SKM-1 treated with dmso at 0.1 percent for 144 hours (cell line): ENCODE data around the gene ENG.
A peak's percentile ranks its signal among the peaks of the same experiment; 100 is the strongest.
"Not testable (repeated sequence)": the region's sequence is repeated elsewhere in the genome, so short reads cannot be mapped to it uniquely, and the experiment has no call there.

Experiments used
- DNase-seq: peaks from one replicate; lab custom pipeline; 2025; ENCODE audit not compliant: unreplicated experiment; lab: John Stamatoyannopoulos, UW

The ENG gene

DNA sequence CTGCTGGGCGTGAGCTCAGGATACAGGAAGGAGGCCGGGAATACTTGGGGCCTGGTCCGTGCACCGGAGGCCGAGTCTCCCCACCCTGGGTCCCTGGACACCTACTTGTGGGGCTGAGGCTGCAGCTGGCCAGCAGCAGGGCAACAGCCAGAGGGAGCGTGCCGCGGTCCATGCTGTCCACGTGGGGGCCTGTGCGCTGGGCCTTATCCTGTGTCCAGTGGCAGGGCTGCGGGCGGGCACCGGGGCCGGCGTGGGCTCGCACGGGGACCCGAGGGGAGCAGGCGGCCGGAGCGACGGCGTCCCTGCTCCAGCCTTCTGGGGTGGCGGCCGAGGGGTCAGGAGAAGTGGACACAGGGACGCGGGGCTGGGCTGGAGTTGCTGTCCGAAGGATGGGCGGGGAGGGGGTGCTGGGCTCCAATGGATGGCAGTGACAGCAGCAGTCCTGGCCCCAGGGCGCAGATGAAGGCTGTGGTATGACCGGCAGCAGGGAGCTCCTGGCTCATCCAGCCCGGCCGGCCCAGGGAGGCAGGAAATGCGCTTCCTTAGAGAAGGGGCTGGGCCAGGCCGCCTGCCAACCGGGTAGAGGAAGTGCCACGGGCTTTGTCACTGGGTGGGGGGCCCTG, at the start of gene ENG:
Gene ENG, minus strand, starts transcription at position 475 of the 623 bp plus-strand sequence. Its CDS starts 303 bp downstream, at position 172.
- no peak for DNase-seq

DNA sequence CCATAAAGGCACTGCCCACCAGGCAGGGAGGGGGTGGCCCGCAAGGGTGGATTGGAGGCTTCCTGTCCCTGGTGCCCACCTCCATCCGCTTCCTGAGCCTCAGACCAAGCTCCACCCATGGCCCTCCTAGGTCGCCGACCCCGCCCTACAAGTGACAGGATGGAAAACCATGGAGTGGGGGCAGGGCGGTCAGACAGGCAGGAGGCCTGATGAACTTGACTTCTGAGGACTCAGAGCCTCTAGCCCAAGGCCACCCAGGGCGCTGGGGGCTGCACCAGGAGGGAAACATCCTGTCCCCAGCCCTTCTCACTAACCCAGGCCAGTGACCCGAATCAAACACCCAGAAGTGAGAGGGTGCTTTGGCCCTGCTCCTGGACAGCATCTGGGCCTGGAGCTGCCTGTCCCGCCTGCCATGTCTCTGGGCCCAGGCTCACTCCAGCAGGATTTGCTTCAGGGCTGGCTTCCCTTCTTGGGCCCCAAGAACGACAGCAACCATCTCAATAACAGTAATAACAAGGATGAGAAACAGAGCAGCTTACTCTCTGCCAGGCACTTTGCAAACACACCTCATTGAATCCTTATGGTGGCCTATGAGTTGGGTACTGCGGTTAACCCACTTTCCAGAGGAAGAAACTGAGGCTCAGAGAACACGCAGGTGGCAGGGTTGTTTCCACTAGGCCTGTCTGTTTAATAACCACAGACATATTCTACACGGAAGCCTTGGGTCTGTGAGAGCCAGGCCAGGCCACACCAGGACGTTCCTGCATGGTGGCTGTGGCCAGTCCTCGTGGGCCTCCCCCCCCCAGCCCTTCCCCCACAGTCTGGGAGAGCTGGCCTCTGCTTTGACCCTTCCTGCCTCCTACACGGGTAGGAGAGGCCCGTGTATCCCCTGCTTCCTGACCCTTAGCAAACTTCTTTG, 49.4 kb upstream of the ENG start:
- no peak for DNase-seq

DNA sequence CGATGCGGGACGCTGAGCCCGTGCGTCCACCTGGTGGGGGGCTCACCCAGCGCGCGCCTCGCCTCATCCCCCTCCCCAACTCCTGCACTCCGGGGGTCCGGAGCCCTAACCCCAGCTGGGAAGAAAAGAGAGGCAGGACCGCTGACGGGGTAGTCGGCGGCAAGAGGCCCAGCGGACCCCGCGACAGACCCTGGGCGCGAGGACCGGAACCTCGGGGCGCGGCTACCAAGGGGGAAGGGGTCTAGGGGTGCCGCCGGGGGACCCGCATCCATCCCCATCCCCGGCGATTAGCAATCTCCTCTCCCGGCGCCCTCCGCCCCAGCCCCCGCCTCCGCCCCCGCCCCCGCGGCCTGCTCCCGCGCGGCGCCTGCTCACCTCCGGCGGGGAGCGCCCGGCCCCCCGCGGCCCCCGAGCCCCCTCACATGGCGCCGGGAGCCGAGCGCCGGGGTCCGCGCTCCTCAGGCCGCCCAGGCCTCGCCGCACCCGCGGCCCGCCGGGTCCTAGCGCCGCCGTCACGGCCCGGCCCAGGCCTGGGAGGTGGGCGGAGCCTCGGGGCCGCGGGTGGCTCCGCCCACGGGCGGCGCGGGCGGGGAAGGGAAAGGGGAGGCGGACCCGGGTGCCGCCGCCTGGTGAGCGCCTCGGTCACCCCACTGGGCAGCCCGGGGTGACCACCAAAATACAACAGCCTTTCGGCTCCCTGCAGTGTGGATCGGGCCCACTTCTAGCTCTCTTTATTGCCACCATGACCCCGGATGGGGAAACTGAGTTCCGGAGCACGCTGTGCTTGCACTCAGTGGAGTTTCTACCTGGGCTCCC, 44.9 kb upstream of the ENG start, which contains the start of gene ST6GALNAC6:
Gene ST6GALNAC6, minus strand, starts transcription at position 476 of the 816 bp plus-strand sequence. CDS start 1,622 bp downstream, outside the sequence.
- DNase-seq: peak; percentile 71

DNA sequence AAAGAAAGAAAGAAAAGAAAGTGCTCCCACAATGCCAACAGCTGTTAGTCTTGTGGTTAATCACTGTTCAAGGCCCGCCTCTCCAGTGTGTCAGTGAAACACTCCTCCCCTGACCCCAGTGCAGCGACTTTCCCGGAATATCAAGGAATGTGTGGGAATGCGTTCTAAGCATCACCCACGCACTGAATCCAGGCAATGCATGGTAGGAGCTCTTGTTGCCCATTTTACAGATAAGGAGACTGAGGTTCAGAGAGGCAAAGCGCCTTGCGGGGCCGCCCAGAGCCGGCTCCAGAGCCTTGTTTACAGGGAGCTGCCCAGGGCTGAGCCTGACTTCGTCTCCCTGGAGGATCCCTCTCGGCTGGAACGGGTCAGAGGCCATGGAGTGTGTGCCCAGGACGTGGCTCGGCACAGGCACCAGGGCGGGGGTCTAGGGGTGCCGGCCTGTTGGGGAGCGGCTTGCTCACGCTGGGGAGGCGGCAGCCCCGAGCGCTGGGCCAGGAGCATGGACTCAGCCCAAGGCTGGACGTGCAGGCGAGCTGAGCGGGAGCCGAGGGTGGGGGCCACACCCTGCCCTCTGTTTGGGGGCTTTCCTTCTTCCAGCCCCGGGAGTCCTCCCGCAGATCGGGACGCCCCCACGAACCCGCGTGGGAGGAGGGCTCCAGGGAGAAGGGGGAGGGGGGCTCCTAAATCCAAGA, 44.1 kb upstream of the ENG start:
- DNase-seq: no peak

DNA sequence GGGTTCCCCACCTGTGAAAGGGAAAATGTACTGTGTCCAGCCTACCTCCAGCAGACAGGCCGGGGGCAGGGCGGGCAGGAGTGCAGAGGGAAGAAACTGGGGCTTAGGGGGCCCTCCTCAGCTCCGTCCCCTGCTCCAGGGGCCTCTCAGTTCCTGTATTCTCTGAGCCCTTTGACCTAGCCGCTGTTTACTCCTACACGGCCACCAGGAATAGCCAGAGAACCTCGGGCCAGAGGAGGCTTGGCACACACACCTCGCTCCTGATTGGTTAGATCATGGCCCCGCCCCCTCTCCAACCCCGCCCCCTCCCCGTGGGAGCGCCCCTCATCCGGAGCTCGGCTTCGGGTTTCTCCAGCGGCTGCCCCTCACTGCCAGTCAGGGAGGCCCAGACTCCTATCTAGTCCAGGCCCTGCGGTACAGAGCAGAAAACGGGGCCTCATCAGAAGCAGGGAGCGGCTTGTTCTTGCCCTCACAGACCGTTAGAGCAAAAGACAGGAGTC, 42.8 kb upstream of the ENG start:
- DNase-seq: peak; percentile 81

DNA sequence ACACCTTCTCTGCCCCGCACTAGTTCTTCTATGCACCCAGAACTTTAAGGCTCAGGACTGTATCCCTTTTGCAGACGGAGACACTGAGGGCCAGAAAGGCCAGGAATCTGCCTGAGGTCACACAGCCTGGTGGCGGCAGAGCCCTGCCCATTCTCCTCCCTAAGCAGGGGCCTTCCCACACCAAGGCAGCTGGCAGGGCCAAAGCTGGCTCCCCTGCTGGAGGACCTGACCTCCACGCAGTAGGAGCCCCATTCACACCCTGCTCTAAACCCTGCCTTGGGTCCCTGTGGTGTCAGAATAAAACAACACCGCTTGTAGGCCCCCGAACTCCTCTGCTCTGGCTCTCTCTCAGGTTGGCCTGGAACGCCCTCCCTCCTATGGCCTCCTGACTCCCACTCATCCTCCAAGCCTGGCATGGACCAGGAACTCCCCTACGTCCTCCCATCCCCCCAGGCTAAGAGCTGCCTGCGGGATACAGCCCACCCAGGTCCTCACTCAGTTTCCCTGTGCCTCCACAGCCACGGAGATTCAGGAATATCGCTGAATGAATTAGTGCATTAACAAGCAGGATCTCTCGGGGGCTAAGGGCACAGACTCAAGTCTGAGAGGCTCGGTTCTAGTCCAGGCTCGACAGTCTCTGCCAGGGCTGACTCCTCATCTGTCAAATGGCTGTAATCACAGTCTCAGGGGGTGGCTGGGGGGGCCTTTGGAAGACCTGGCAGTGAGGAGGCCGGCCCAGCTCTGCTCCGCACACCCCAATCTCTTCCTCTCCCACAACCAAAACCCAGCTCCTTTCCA, 42.1 kb upstream of the ENG start:
- no peak for DNase-seq

DNA sequence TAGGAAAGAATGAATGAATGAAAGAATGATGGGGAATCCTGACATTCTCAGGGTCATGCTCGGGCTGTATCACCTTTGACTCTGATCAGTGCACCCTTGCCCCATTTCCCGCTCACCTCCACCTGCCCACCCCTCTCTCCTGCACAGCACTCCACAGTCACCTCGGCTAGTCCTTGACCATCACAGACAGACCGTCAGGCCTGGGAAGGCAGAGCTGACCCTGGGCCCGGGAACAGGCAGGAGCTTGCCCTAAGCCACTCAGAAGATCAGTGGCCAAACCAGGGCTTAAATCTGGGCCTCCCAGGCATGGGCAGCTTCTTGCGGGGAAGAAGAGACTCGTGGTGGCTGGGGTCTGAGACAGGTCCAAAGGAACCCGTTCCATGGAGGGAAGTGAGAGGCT, 41.4 kb upstream of the ENG start:
- DNase-seq: no peak

DNA sequence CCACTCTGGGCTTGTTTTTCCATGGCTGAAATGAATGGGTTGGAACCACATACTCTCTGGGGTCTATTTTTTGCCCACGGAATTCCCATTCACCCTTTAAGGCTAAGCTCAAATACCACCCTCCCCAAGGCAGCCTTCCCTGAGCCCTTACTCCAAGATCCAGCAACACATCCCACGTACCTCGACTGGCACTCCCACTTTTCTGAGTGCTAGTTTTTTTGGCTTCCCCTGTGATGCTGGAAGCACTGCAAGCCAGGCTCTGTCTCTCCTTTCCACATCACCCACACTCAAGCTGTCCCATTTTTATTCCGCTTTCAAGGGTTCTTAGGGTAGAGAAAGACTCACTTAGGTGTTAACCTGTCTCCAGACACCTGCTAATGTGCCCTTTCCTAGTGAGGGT, 38.9 kb upstream of the ENG start:
- no peak for DNase-seq

DNA sequence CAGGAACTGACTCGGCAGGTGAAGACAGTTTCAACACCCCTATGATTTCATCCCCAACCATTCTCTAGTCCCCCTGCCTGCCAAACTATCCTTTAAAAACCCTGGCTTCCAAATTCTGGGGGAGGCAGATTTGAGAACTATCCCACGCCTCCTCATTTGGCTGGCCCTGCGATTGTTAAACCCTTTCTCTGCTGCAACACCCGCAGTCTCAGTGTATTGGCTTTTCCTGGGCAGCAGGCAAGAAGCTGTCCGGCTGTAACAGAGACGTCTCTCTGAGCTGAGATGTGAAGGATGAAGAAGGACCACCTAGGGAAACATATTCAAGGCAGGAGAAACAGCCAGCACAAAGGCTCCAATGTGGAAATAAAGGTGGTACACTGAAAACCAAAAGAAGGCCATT, 38.4 kb upstream of the ENG start:
- no peak for DNase-seq

DNA sequence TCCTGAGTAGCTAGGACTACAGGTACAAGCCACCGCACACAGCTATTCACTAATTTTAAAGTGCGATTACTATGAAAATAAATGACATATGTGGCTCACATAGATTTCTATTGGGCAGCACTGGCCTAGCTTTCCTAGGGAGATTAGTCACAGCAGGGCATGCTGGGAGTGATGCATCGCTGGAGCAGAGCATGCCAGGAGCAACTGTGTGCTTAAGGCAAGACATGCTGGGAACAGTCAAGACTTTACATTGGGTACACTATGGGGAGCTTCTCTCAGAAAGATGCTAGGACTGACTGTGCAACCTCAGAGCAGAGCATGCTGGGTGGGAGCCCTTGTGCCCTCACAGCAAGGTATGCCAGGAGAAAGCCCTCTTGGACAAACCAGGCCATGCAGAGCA, 35.6 kb upstream of the ENG start:
- no peak for DNase-seq

DNA sequence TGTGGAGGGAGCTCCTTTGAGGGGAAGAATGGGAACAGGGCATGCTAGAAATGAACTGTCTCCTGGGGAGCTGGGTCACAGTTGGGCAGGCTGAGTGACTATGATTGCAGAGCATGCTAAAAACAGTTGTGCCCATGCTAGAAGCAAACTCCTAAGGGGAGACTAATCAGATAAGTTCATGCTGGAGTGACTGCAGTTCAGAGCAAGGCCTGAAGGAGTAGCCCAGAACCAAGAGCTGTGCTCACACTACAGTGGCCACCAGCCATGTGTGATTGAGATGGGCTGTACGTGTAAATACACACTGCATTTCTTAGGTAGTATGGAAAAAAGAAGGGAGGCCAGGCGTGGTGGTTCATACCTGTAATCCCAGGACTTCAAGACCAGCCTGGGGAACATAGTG, 33.3 kb upstream of the ENG start:
- no peak for DNase-seq

DNA sequence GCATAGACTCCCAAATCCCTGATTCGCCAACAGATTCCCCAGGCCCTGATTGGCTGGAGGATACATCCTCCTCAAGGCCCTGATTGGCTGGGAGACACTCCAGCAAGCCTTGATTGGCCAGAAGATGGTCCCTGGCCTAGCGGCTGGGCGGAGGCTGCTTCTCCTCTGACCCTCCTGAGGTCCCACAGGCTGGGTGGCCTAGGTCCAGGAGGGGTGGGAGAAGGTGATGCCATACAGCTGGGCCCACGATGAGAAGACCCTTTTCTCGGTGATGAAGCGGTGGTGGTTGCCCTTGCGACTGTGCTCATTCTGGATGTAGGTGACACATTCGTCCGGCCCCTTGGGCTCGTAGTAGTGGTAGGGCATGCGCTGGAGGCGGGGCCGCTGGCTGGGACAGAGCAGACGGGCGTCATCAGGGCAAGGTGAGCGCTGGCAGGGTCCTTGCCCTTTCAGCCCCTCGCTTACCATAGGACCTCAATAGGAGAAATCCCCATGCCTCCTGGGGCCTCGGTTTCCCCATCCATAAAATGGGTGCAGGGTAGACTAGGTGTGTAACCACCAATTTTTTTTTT, 32.0 kb upstream of the ENG start:
- DNase-seq: no peak

DNA sequence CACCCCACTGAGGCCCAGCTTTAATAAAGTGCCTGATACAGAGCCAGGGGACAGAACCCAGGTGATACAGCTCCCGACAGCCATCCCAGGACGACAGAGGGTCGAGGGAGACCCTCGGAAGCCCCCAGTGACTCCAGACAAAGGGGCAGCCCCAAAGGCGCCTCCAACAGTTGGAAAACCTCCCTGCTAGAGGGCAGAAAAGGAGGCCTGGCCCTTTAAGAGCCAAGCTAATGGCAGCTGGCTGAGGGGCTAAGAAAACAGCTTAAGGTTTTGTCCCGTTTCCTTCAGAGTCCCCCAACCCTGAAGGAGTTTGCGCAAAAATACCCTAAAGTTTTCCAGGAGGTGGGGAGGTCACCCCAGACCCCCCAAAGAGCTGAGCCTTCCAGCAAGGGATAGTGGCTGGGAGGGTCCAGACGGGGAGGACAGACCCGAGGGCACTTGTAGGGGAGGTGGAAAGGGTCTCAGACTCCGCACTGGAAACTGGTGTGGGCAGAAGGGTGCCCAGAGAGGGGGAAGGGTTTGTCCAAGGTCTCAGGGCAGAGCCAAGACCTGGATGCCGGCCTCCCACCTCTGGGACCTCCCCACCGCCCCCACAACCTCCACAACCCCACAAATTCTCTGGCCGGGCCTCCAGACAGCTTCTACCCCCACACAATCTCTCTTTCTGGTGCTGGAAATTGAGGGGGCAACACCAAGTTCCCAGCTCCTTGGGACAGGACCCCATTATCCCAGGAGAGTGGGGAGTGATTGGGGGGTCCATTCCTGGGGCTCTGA, 31.2 kb upstream of the ENG start:
- DNase-seq: no peak

DNA sequence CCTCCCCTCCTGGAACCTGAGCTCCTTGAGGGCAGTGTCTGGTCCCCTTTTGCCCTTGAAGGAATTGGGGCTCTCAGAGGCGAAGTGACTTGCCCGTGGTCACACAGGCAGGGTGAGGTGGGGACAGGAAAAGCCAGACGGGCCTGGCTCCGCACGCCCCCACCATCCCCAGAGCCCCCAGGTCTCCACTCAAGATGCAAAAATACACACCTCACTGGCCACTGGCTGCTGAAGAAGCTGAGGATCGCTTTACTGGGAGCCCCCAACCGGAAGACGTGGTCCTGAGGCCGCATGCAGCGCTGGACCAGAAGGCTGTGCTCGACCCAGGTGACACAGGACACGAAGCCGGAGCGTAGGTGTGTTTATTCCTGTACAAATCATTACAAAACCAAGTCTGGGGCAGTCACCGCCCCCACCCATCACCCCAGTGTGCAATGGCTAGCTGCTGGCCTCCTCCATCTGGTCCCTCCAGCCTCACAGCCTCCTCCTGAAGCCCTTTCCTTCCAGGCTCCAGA, 30.6 kb upstream of the ENG start:
- no peak for DNase-seq

DNA sequence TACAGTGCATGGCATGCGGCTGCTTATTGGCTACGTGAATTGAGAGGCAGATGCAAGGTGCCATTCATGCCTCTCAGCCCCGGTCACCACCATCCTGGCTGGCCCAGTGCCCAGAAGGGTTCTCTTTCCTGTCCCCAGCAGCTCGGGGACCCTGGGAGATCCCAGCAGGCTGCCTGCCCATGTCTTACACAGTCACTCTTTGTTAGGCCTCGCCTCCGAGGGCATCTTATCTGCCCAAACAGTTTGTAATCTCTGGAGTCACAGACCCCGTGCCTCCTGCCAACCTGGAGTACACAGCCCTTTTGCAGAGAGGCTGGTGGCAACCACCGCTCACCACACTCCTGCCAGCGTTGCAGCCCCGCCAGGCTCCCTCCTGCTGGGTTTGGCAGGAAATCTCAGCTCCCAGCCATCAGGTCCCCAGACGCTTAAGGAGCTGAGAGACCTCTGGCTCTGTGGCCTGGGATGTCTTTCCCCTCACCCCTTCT, 30.0 kb upstream of the ENG start:
- DNase-seq: no peak

DNA sequence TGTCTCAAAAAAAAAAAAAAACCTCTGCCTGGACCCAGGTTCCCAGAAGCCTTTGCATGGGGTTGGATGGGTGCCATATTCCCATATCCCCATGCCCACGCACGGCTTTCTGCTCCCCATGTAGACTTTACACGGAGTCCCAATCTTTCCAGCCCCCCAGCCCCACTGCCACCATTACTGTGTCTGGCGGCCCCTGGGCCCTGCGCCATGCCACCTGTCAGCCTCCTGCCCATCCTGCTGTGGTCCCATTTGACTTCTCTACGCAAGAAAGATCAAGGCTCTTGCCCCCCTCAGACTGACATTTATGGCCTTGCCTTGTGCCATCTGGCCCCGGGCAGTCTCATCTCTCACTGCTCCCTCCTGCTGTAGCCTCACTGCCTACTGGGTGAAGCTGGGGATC, 29.5 kb upstream of the ENG start:
- no peak for DNase-seq

DNA sequence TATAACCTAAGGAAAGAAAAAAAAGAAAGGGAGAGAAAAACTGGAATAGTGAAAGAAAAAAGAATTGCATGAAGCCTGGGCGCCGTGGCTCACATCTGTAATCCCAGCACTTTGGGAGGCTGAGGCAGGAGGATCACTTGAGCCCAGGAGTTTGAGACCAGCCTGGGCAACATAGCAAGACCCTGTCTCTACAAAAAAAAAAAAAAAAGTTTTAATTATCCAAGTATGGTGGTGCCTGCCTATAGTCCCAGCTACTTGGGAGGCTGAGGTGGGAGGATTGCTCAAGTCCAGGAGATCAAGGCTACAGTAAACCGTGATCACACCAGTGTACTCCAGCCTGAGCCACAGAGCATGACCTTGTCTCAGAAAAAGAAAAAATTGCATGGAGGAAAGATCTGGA, 27.3 kb upstream of the ENG start:
- DNase-seq: not testable (repeated sequence)

DNA sequence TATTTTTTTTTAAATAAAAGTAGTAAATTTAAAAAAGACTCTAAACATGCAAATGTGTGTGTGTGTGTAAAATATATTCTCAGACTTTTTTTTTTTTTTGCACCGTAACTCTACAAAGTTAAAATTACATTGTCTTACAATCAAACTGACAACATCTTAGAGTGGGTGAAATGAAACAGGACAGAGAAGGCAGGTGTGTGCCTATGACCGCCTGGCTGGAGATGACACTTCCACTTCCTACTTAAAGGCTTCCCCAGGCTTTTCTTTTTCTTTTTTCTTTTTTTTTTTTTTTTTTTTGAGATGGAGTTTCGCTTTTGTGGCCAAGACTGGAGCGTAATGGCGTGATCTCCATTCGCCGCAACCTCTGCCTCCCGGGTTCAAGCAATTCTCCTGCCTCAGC, 25.7 kb upstream of the ENG start:
- DNase-seq: no peak
